G401 (cell line): ENCODE data around the gene PDGFD. TPM values are rescaled to one million over a fixed set of nuclear protein-coding genes. Genes with fewer than 3 reads are reported as not detected.

Experiments
- DNase-seq: peaks from one replicate; pipeline ENCODE4 v3.0.0-alpha.2; 2015; ENCODE audit warnings: low spot score
- in situ Hi-C: cut with HindIII; loops from 2 replicates; pipeline ENCODE4 v1.10.0; 2016; ENCODE audit warnings: low sequenced_read_pairs, mixed read lengths
- total RNA-seq: library from RNA; depleted of rRNA; stranded (reverse); fragments of >200 nt; shearing (Covaris generic); gene quantifications from 2 replicates; pipeline ENCODE4 v1.2.3, GENCODE V29; 2014

The PDGFD gene
- total RNA-seq, 1 experiment from 2014 or later: 8.8 TPM

DNA sequence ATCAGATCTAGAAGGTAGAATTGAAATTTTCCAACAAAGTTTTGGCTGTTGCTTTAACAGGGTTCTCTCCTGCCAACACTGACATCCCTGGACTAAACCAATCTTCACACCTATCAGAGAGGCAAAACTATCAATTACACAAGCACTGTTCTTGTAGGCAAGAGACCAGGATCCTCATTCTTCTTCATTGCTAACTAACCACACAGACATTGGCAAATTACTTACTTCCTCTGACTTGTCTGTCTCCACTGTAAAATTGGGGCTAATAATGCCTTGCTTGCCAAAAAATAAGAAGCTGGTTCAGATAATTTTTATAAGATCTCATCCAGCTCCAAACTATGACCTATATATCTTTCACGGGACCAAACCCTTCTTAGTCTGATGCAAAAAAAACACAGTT, 221.3 kb downstream of the PDGFD start:
- in situ Hi-C loops: no loop called here

DNA sequence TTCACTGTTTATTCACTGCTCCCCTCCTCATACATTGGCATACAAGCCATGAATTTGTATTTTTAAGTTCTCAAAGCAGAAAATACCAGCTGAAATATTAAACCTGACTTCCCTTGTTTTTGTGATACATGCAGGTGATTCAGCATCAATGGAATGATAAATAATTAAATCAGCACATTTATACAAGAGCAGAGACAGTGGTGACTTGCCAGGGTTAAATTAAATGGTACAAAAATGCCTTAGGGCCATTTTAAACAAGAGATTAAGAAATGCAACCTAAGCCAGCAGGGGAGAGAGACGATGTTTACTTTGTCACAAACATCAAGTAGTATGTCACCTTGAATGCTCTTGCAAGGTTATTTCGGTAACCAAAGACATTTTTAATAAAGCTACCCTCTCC, 223.4 kb downstream of the PDGFD start:
- DNase-seq: no peak
- in situ Hi-C loops: no loop called here

More for the DNA sequence above, 221.3 kb downstream of the PDGFD start:
- DNase-seq: no peak

DNA sequence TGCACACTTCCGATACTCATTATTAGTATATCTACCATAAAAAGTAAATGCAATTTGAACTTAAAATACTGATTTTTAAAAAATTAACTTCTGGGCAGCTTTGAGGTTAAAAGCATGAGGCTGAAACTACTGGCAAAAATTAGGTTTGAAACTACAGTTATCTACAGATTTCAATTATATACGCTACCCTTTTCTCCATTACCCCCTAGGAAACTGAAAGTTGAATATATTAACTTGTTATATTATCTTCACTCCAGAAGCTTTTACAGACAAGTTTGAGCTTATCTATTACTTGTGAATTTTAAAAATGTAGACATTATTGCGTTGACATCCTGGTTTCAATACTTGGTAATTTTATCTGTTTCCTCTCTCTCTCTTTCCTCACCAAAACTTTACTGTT, 224.3 kb downstream of the PDGFD start:
- in situ Hi-C loops: no loop called here

GRCh38 chr11:103936059-103936458, 227.9 kb downstream of the PDGFD start:
- no peak for DNase-seq
- in situ Hi-C loops: no loop called here

More for the DNA sequence above, 224.3 kb downstream of the PDGFD start:
- DNase-seq: no peak

DNA sequence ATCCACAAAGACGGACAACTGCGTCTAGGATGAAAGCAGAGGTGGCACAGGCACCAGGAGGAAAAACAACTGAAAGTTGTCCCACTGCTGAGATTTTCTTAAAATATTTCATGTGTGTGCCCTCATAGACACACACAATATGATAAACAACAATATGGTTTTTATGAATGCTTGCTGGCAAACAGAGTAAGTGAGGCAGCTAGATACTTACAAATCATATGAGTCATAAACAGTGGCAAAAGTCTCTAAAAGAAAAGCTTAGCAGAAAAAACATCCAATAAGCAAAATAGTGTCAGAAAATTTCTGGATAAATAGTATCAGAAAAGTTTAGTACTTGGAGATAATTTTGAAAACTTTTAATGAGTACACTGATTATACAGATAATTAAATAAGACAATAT, 228.7 kb downstream of the PDGFD start:
- no peak for DNase-seq
- in situ Hi-C loops: no loop called here

DNA sequence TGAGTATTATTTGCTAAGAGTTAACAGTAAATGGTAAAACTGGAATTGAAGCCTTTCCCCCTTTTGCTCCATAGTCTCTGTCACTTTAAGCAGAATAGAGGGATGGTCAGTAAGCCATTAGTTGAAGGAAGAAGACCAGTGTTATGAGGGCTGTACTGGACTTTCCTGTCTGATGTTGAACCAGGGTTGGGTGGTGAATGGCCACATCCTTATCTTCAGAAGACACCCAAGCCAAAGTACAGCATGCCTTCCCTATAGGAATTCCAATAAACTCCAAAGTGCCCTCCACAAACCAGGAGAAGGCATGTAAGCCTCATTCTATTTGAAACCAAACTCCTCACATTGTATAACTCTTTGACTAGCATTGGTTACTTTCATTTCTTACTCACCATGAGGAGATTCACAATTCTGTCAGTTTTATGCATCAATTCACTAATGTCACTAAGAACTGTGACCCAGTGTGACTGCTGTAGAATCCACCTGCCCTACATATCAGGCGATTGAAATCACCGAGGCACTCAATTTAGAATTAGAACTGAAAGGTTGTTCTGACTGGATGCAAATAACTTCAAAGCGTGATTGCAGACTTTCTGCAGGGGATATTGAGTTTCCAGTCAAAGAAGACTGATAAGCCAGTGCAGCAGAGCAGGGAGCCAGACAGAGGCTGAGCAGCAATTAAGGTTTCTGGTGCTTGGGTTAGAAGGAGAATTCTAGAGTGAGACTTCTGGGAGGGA, 234.6 kb downstream of the PDGFD start:
- in situ Hi-C loops: no loop called here
- DNase-seq: no peak

DNA sequence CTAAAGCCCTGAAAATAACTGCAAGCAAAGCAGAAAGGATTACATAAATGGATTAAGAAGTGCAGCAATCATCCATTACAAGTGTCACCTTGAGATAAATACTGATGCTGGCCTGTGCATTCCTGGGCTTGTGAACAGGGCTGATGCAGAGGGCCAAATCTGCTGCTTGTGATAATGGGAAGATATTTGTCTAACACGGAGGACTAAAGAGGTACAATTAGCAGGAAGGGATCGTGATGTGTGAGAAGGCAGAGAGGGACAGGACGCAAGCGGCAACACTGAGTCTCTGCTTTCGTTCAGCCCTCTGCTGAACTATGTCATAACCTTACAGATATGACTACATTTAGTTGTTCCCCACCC, 235.2 kb downstream of the PDGFD start:
- in situ Hi-C loops: no loop called here
- DNase-seq: no peak

DNA sequence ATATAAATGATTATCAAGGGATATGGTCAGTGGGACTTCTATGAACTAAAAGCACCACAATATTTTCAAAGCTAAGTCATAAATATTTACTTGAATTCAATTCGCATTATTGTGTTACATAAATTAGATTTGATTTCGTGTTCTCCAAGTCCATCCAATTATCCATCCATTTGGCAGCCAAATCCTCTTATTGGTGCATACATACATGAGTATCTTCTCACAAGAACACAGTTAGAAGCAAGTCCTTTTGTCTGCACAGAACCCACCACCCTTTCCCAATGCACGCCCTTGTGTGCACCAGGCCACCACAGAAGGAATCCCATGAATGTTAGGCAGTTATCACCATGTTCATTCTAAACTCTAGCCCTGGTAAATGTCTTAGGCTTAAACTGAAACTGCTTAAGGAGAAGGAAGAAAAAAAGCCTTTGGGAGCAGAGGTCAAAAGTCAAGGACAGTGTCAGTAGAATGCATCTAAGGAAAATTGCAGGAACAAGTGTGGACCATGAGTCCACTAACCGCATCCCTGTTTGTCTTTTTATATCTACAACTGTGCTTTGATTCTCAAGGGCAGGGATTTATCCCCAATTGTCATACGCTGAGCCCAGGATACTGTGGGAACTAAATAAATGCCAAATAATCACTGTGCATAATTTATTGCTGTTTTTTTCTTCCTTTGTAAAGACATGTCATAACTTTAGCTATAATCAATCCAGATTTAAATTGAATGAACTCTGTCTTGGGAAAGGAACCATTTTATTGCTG, 235.7 kb downstream of the PDGFD start:
- no peak for DNase-seq
- in situ Hi-C loops: no loop called here

DNA sequence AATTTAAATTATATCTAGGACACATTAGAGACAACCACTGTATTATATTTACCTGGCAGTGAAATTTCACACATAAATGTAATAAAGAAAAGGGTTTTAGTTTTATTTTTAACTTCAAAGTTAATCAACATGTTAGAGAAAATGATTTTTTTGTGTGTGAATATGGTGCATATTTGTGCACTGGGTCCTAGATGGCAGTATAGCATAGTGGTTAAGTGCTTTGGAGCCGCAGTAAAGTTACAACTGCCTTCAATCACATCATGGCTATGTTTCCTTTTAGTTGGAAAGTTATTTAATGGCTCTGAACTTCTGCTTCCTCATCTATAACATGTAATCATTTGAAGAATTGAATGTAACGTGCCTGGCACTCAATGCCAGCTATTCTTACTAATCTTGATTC, 236.4 kb downstream of the PDGFD start:
- DNase-seq: no peak
- in situ Hi-C loops: no loop called here

- no peak for DNase-seq
- in situ Hi-C loops: no loop called here
Measured at GRCh38 chr11:103926990-103927389, 237.0 kb downstream of the PDGFD start.

DNA sequence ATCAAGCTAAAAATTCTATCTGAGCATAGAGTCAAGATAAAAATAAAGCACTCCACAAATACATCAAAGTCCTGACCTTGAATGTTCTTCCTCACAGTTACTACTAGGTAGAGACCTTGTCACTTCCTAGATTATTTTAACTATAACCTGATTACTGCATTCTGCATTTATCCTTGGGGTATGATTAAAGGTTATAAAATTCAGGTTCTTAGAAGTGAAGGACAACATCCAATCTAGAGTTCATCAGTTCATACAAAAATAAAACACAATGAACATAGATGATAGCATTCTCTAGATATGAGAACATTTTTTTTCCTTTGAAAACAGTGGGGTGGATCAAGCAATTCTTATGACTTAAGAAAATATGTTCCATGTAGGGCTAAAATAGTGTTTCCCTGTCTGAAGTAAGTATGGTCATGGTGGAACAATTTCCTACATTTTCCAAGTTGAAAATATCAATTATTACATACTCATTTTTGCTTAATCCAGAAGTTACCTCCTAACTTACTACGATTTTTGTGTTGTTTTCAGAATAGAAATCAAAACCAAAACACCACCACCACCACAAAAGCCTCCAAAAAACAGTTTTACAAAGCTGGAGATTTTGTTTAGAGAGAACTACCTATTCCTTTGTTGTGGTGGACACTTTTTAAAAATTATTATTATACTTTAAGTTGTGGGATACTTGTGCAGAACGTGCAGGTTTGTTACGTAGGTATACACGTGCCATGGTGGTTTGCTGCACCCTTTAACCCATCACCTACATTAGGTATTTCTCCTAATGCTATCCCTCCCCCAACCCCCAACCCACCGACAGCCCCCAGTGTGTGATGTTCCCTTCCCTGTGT, 239.6 kb downstream of the PDGFD start:
- in situ Hi-C loops: no loop called here
- DNase-seq: no peak

DNA sequence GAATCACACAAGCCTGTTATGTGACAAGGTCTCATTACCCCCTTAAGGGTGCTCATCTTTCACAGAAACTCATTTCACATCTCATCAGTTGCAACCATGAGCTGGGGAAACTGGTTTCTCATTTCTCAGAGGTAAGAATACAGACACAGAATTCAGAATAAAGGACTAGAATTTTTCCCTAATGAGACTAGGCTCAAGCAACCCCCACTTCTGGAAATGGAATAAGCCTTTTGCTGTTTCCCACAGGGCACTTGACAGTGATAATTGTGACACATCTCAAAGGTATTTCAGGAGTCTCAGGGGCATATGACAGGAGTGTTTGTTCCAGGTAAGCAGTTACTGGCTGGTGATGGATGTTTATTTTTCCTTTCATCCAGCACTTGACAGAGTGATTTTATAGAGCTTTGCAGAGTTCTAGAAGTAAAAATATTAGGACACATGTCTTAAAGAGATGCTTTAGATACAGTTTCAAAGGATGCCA, 240.5 kb downstream of the PDGFD start:
- no peak for DNase-seq

DNA sequence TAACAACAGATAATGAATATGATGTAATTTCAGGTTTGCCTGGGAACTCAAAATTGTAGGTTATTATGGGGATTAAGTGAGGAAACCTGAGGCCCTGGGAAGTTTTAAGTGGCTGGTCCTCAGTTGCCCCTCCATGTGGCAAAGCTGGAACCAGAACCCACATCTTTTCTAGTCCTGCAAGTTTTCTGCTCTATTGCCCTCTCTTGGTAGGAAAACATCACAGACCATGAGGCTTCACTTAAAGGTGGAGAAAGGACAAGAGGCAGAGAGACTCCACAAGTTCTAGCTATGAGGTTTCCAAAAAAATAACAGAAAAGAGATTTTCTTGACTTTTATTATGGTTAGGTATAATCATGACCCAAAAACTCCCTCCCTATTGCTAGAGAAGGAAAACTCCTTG, 243.0 kb downstream of the PDGFD start:
- no peak for DNase-seq
- in situ Hi-C loops: no loop called here

More for the DNA sequence above, 240.5 kb downstream of the PDGFD start:
- in situ Hi-C loops: no loop called here

- in situ Hi-C loops: no loop called here
- no peak for DNase-seq
Measured at GRCh38 chr11:103920449-103920848, 243.5 kb downstream of the PDGFD start.

GRCh38 chr11:103910721-103911120, 253.2 kb downstream of the PDGFD start:
- DNase-seq: no peak
- in situ Hi-C loops: no loop called here

GRCh38 chr11:103907548-103908455, 256.1 kb downstream of the PDGFD start:
- no peak for DNase-seq
- in situ Hi-C loops: no loop called here

DNA sequence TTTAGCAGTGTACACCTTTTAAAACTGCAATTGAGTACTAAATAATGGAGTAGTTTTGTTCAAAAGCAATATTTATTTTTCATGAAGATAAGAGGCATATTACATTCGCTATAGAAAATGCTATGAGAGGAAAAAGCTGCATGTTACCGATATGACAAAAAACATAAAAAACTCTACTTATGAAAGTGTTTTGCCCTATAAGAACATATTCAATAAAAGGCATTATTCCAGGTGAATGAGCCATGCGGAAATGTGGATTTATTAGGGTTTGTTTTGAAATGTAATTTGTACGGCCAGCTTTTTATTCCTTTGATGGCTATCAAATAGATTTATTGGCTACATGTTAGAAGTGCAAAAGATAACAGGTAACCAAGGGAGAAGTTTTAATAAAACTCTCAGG, 256.8 kb downstream of the PDGFD start:
- in situ Hi-C loops: no loop called here
- no peak for DNase-seq

DNA sequence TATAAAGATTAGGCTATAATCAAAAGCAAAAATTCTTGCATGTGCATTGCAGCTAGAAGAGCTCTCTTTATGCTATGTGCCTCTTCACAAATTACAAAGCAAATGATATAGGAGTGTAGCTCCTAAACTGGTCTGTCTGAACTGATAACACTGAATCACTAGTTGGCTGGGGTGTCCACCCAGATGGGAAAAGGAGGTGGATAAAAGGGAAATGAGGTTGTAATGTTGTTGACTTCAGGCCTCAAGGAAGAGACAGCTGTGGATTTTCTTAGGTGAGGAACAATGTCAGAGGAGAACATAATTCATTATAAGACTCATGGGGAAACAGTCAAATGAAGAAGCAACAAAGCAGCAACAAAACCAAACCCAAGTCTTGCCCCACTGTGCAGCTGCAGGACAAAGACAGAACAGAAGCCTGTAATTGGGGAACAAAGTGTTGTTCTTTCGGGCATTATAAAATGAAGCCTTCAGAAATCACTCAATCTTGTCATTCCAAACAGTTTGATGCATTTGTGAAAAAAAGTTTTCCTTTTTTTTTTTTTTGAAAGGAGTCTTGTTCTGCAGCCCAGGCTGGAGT, 257.6 kb downstream of the PDGFD start:
- in situ Hi-C loops: no loop called here

GRCh38 chr11:103904324-103904667, 259.7 kb downstream of the PDGFD start:
- DNase-seq: no peak
- in situ Hi-C loops: no loop called here

More for the DNA sequence above, 257.6 kb downstream of the PDGFD start:
- DNase-seq: no peak
